Neural cell (in vitro differentiated cells): ENCODE results near the gene CASP3. TPM values are rescaled to one million over a fixed set of nuclear protein-coding genes. Genes with fewer than 3 reads are reported as not detected.

Experiments used
- H2AFZ ChIP-seq: fragments of 200-600, 300-800 bp; sonication (generic), shearing (Covaris generic); 2 replicates; pipeline ENCODE4 v1.6.0; 2014; ENCODE audit warnings: low read depth, mild to moderate bottlenecking, antibody characterized with exemption, low read length, moderate library complexity
- H3F3A ChIP-seq: fragments of 200-600 bp; shearing (Covaris generic); 2 replicates; pipeline ENCODE4 v1.6.1; 2016; ENCODE audit warnings: mild to moderate bottlenecking, moderate library complexity, mixed read lengths, antibody characterized with exemption, low read length; ENCODE audit not compliant: insufficient read depth, poor library complexity, severe bottlenecking
- H3K27ac ChIP-seq: fragments of 200-600, 300-800 bp; sonication (generic), shearing (Covaris generic); 2 replicates; pipeline ENCODE4 v1.5.1; 2014; ENCODE audit warnings: mild to moderate bottlenecking, low read length, moderate library complexity
- H3K27me3 ChIP-seq: fragments of 300-800, 200-600 bp; sonication (generic), shearing (Covaris generic); 2 replicates; pipeline ENCODE4 v1.6.0; 2014; ENCODE audit warnings: mild to moderate bottlenecking, low read depth, low read length, moderate library complexity; ENCODE audit not compliant: insufficient read depth
- H3K36me3 ChIP-seq: fragments of 300-800, 200-600 bp; sonication (generic), shearing (Covaris generic); 2 replicates; pipeline ENCODE4 v1.5.1; 2014; ENCODE audit warnings: mild to moderate bottlenecking, antibody characterized with exemption, low read length, moderate library complexity; ENCODE audit not compliant: insufficient read depth
- H3K4me2 ChIP-seq: fragments of 300-800, 200-600 bp; sonication (generic), shearing (Covaris generic); 2 replicates; pipeline ENCODE4 v1.6.0; 2014; ENCODE audit warnings: mild to moderate bottlenecking, low read length
- H3K4me3 ChIP-seq: fragments of 300-800, 200-600 bp; sonication (generic), shearing (Covaris generic); 2 replicates; pipeline ENCODE4 v1.5.1; 2014; ENCODE audit warnings: mild to moderate bottlenecking, low read length, moderate library complexity
- H3K79me2 ChIP-seq: fragments of 200-600 bp; shearing (Covaris generic); replicated peaks from 2 replicates; pipeline ENCODE4 v1.6.0; 2014; ENCODE audit warnings: mild to moderate bottlenecking, low read length, moderate library complexity; ENCODE audit not compliant: insufficient read depth
- H3K9ac ChIP-seq: fragments of 300-800, 200-600 bp; sonication (generic), shearing (Covaris generic); 2 replicates; pipeline ENCODE4 v1.6.1; 2016; ENCODE audit warnings: mild to moderate bottlenecking, low read length, mixed read lengths
- H3K9me2 ChIP-seq: fragments of 200-600 bp; shearing (Covaris generic); 2 replicates; pipeline ENCODE4 v1.6.1; 2016; ENCODE audit warnings: mild to moderate bottlenecking, low read length, mixed read lengths; ENCODE audit not compliant: insufficient read depth
- H3K9me3 ChIP-seq: fragments of 200-600, 300-800 bp; sonication (generic), shearing (Covaris generic); 2 replicates; pipeline ENCODE4 v1.6.1; 2016; ENCODE audit warnings: mild to moderate bottlenecking, mixed run types, low read length, moderate library complexity, mixed read lengths
- H4K20me1 ChIP-seq: fragments of 200-600 bp; shearing (Covaris generic); 2 replicates; pipeline ENCODE4 v1.6.1; 2016; ENCODE audit warnings: mild to moderate bottlenecking, mixed run types; ENCODE audit not compliant: insufficient read depth
- CTCF ChIP-seq: fragments of 450-650 bp; IDR thresholded peaks from 2 replicates; pipeline ENCODE4 v1.5.1; 2014; ENCODE audit warnings: antibody characterized with exemption, mild to moderate bottlenecking, moderate library complexity; ENCODE audit not compliant: poor library complexity, severe bottlenecking
- EP300 ChIP-seq: fragments of 450-650 bp; conservative IDR thresholded peaks from 2 replicates; pipeline ENCODE4 v1.6.1; 2014; ENCODE audit warnings: antibody characterized with exemption, mild to moderate bottlenecking, moderate library complexity; ENCODE audit not compliant: poor library complexity, severe bottlenecking
- EZH2 ChIP-seq: fragments of 200-600, 300-800 bp; shearing (Covaris generic), sonication (generic); IDR thresholded peaks from 2 replicates; pipeline ENCODE4 v1.6.1; 2014; ENCODE audit warnings: antibody characterized with exemption, low read length, borderline replicate concordance, mild to moderate bottlenecking; ENCODE audit not compliant: insufficient read depth, poor library complexity, severe bottlenecking
- MXI1 ChIP-seq: fragments of 450-650 bp; conservative IDR thresholded peaks from 2 replicates; pipeline ENCODE4 v1.6.1; 2014; ENCODE audit warnings: antibody characterized with exemption, mild to moderate bottlenecking; ENCODE audit not compliant: poor library complexity, severe bottlenecking
- POLR2AphosphoS5 ChIP-seq: IDR thresholded peaks from 2 replicates; pipeline ENCODE4 v1.6.1; 2012
- RAD21 ChIP-seq: fragments of 450-650 bp; conservative IDR thresholded peaks from 2 replicates; pipeline ENCODE4 v1.6.1; 2014; ENCODE audit warnings: antibody characterized with exemption, mild to moderate bottlenecking, moderate library complexity
- REST ChIP-seq: IDR thresholded peaks from 2 replicates; pipeline ENCODE4 v1.6.1; 2012; ENCODE audit warnings: borderline replicate concordance
- SMC3 ChIP-seq: fragments of 450-650 bp; conservative IDR thresholded peaks from 2 replicates; pipeline ENCODE4 v1.6.1; 2014; ENCODE audit warnings: antibody characterized with exemption, mild to moderate bottlenecking, moderate library complexity; ENCODE audit not compliant: poor library complexity
- TAF1 ChIP-seq: IDR thresholded peaks from 2 replicates; pipeline ENCODE4 v1.6.1; 2012; ENCODE audit warnings: low read depth
- polyA plus RNA-seq: library from polyadenylated mRNA; depleted of rRNA; stranded (reverse); fragments of >200 nt; gene quantifications from 2 replicates; pipeline ENCODE4 v1.2.3, GENCODE V29; 2014

Gene CASP3
- polyA plus RNA-seq, 1 donor from 2014 or later: 116 TPM

GRCh38 chr4:184675821-184676492, 26.7 kb upstream of the CASP3 start:
- Histone ChIP-seq H3K4me2 (no peak overlapping the region), H3K9ac (no peak overlapping the region), H3K79me2 (no peaks in the 10 kb centered on the region), H4K20me1 (no peaks in the 10 kb centered on the region), H3K4me3 (no peak overlapping the region), H3K27ac (no peak overlapping the region), H2AFZ (no peak overlapping the region), H3F3A (no peaks in the 10 kb centered on the region), H3K27me3 (no peaks in the 10 kb centered on the region), H3K9me2 (no peaks in the 10 kb centered on the region), H3K9me3 (no peaks in the 10 kb centered on the region), H3K36me3 (no peaks in the 10 kb centered on the region)
- TF ChIP-seq POLR2AphosphoS5: no peak
- TF ChIP-seq MXI1: no peak

- TF ChIP-seq EP300 (no peak), CTCF (no peak), TAF1 (no peak), EZH2 (no peak), SMC3 (no peak)
- Histone ChIP-seq H3F3A (no peaks in the 10 kb centered on the region), H3K4me3 (no peak overlapping the region), H3K9ac (no peak overlapping the region), H2AFZ (no peak overlapping the region), H3K9me2 (no peaks in the 10 kb centered on the region), H3K27me3 (no peaks in the 10 kb centered on the region), H3K79me2 (no peaks in the 10 kb centered on the region), H3K4me2 (no peak overlapping the region), H3K9me3 (no peaks in the 10 kb centered on the region), H3K27ac (no peak overlapping the region), H4K20me1 (no peaks in the 10 kb centered on the region), H3K36me3 (no peaks in the 10 kb centered on the region)
These were observed 25.8 kb upstream of the CASP3 start for GRCh38 chr4:184675018-184675417.

GRCh38 chr4:184674011-184674410, 24.8 kb upstream of the CASP3 start:
- no peaks in the 10 kb centered on the region for H3K9me3 ChIP-seq
- no peak overlapping the region for H2AFZ ChIP-seq
- no peaks in the 10 kb centered on the region for H4K20me1 ChIP-seq
- no peak overlapping the region for H3K9ac ChIP-seq
- H3K9me2 ChIP-seq: no peaks in the 10 kb centered on the region
- no peaks in the 10 kb centered on the region for H3K36me3 ChIP-seq
- H3K27ac ChIP-seq: no peak overlapping the region
- no peak overlapping the region for H3K4me3 ChIP-seq
- H3F3A ChIP-seq: no peaks in the 10 kb centered on the region
- no peak overlapping the region for H3K4me2 ChIP-seq
- TF ChIP-seq POLR2AphosphoS5 (no peak), EZH2 (no peak), CTCF (no peak), EP300 (no peak), RAD21 (no peak), TAF1 (no peak), MXI1 (no peak), SMC3 (no peak), REST (no peak)
- no peaks in the 10 kb centered on the region for H3K27me3 ChIP-seq
- no peaks in the 10 kb centered on the region for H3K79me2 ChIP-seq
